ENCODE results near the gene ADARB2.

The ADARB2 gene

DNA sequence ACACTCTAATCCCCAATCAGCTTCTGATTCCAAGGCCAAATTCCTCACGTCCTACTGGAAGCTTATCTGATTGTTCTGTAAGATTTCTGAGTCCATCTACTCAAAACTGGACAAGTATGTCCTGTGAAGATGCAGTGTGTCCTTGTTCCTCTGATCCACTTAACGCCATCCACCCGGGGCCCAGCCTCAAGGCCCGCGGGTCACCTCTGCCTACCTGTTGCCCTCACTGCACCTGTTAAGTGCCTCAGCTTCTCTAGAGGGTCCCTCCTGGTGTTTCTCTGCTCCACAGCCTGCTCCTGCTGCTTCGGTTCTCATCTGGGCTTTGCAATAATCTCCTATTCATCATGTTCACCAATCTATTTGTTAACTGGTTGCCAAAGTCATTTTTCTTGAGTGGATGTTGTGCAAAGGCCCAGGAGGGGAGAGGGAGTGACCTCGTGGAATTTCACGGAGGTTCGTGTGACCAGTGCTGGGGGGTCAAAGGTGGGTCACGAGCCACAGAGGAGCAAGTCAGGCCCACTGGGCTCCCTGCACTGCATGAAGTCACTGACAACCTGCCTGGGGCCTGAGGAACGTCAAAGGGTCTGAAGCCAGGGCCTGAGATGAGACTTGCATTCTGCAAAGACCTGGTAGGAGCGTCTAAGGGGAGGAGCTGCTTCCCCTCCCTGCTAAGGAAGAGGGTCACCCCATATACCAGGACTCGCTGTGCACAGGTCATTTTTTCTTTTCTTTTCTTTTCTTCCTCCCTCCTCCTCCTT, 343.0 kb downstream of the ADARB2 start:
- H3K79me2 ChIP-seq (ENCODE audit: insufficient read depth, low read depth), result no peaks in the 10 kb centered on the region
- H3K4me2 ChIP-seq, result no peak overlapping the region
- no peak for TF ChIP-seq CTCF (conservative IDR thresholded peaks at IDR 0.05; ENCODE audit: low read depth, low read length)
- no peaks in the 10 kb centered on the region for H3K27me3 ChIP-seq (ENCODE audit: insufficient read depth, low read depth)
- no peak overlapping the region for H3K4me3 ChIP-seq (IDR thresholded peaks at IDR 0.05; ENCODE audit: insufficient read depth, low read depth, low read length)
- no peak overlapping the region for H3K27ac ChIP-seq
- H3K4me1 ChIP-seq (ENCODE audit: low read depth, poor library complexity, severe bottlenecking), result no peaks in the 10 kb centered on the region
- no peak overlapping the region for H2AFZ ChIP-seq (ENCODE audit: low read depth)
- H3K36me3 ChIP-seq (ENCODE audit: insufficient read depth), result no peaks in the 10 kb centered on the region
- no peak overlapping the region for H3K9ac ChIP-seq
- H4K20me1 ChIP-seq (ENCODE audit: insufficient read depth), result no peaks in the 10 kb centered on the region

GRCh38 chr10:1393481-1393880, 343.8 kb downstream of the ADARB2 start:
- no peak overlapping the region for H3K27ac ChIP-seq
- H3K36me3 ChIP-seq (ENCODE audit: insufficient read depth), result no peaks in the 10 kb centered on the region
- no peaks in the 10 kb centered on the region for H3K4me1 ChIP-seq (ENCODE audit: low read depth, poor library complexity, severe bottlenecking)
- no peaks in the 10 kb centered on the region for H4K20me1 ChIP-seq (ENCODE audit: insufficient read depth)
- no peaks in the 10 kb centered on the region for H3K27me3 ChIP-seq (ENCODE audit: insufficient read depth, low read depth)
- no peak overlapping the region for H3K4me3 ChIP-seq (IDR thresholded peaks at IDR 0.05; ENCODE audit: insufficient read depth, low read depth, low read length)
- no peaks in the 10 kb centered on the region for H3K79me2 ChIP-seq (ENCODE audit: insufficient read depth, low read depth)
- no peak overlapping the region for H2AFZ ChIP-seq (ENCODE audit: low read depth)
- H3K9ac ChIP-seq, result no peak overlapping the region
- H3K4me2 ChIP-seq, result no peak overlapping the region
- TF ChIP-seq CTCF (conservative IDR thresholded peaks at IDR 0.05; ENCODE audit: low read depth, low read length), result no peak

DNA sequence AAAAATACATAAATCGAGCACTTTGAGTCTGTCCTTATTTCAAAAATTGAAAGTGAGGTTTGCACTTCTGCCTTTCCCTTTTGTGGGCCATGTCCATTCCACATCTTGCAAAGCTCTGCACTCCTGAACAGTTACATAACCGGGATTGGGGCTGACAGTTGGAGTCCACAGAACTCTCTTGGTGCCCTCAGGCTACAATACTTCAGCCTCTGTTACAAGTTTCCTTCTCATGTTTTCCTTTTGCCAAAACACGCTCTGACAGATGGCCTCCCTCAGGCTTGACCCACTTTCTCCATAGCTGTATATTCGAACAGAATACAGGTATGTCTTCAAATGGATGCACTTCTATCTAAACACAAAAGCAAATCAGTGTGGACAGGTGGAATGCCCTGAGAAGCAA, 345.2 kb downstream of the ADARB2 start:
- Histone ChIP-seq H3K27me3 (ENCODE audit: insufficient read depth, low read depth) (no peaks in the 10 kb centered on the region), H3K4me3 (IDR thresholded peaks at IDR 0.05; ENCODE audit: insufficient read depth, low read depth, low read length) (no peak overlapping the region), H2AFZ (ENCODE audit: low read depth) (no peak overlapping the region), H3K9ac (no peak overlapping the region), H3K36me3 (ENCODE audit: insufficient read depth) (no peaks in the 10 kb centered on the region), H3K4me1 (ENCODE audit: low read depth, poor library complexity, severe bottlenecking) (no peaks in the 10 kb centered on the region), H3K4me2 (no peak overlapping the region), H4K20me1 (ENCODE audit: insufficient read depth) (no peaks in the 10 kb centered on the region), H3K79me2 (ENCODE audit: insufficient read depth, low read depth) (no peaks in the 10 kb centered on the region), H3K27ac (no peak overlapping the region)
- no peak for TF ChIP-seq CTCF (conservative IDR thresholded peaks at IDR 0.05; ENCODE audit: low read depth, low read length)

DNA sequence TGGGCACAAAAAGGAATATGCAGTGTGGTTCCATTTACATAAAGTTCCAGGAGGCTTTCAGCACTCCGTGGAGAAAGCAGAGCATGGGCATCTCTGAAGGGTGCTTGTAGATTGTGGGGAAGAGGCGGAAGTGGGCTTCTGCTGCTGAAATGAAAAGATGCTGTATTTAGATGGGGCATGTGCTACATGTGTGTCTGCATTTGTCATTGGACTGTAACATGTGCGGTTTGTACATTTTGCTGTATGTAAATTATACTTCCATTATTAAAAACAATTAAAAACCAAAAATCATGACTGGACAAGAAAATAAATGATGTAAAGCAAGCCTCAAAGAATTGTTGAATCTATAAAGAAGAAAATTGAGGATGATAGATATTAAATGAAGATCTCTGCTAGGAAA, 347.1 kb downstream of the ADARB2 start:
- Histone ChIP-seq H2AFZ (ENCODE audit: low read depth) (no peak overlapping the region), H3K36me3 (ENCODE audit: insufficient read depth) (no peaks in the 10 kb centered on the region), H3K79me2 (ENCODE audit: insufficient read depth, low read depth) (no peaks in the 10 kb centered on the region), H3K4me2 (no peak overlapping the region), H3K27me3 (ENCODE audit: insufficient read depth, low read depth) (no peaks in the 10 kb centered on the region), H4K20me1 (ENCODE audit: insufficient read depth) (no peaks in the 10 kb centered on the region), H3K27ac (no peak overlapping the region), H3K4me1 (ENCODE audit: low read depth, poor library complexity, severe bottlenecking) (no peaks in the 10 kb centered on the region), H3K9ac (no peak overlapping the region), H3K4me3 (IDR thresholded peaks at IDR 0.05; ENCODE audit: insufficient read depth, low read depth, low read length) (no peak overlapping the region)
- no peak for TF ChIP-seq CTCF (conservative IDR thresholded peaks at IDR 0.05; ENCODE audit: low read depth, low read length)
